NCI-H146 (cell line): ENCODE data around the gene SLC25A23.
"Not testable (repeated sequence)": the region's sequence is repeated elsewhere in the genome, so short reads cannot be mapped to it uniquely, and the experiment has no call there.

Experiments
- DNase-seq: peaks from one replicate; lab custom pipeline; 2025; lab: John Stamatoyannopoulos, UW

SLC25A23 gene

DNA sequence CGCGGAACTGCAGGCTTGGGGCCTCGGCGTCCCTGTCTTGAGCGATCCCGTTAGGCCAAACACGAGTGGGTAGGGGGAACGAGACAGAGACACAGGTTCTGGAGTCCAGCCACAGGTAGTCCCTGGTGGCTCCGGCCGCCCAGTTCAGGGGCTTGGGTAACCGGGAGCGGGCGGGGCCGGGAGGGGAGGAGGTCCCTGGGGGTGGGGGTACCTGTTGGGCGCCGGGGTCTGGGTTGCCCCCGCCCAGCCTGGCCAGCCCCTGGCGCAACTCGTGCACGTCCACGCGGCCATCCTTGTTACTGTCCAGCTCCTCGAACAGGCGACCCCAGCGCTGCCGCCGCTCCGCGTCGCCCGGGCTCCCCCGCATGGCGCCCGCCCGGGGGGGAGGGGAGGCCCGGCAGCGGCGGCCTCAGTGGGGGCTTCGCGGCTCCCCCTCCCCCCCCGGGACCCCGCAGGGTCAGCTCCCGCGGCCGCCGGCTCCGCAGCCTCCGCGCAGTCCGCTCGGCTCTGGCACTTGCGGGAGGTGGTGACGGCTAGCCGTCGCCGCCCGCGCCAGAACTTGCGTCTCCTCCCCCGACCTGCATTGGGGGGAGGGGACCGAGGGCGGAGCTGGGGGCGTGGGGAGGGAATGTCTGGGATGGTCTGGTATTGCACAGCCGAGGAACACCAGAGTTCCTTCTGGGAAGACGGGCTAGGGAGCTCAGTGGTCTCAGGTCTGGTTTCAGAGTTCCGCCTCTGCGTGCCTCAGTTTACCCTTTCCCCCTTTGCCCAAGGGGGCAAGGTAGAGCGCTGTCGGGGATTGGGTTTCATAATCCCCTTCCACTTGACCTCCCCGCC, at the start of gene SLC25A23:
TSS of gene SLC25A23 (minus strand) at position 531 of the 837 bp plus-strand sequence. CDS start at position 367, 164 bp downstream.
- DNase-seq = peak; percentile 67

- DNase-seq = not testable (repeated sequence)
Measured at GRCh38 chr19:6508028-6508771, 48.6 kb upstream of the SLC25A23 start.

DNA sequence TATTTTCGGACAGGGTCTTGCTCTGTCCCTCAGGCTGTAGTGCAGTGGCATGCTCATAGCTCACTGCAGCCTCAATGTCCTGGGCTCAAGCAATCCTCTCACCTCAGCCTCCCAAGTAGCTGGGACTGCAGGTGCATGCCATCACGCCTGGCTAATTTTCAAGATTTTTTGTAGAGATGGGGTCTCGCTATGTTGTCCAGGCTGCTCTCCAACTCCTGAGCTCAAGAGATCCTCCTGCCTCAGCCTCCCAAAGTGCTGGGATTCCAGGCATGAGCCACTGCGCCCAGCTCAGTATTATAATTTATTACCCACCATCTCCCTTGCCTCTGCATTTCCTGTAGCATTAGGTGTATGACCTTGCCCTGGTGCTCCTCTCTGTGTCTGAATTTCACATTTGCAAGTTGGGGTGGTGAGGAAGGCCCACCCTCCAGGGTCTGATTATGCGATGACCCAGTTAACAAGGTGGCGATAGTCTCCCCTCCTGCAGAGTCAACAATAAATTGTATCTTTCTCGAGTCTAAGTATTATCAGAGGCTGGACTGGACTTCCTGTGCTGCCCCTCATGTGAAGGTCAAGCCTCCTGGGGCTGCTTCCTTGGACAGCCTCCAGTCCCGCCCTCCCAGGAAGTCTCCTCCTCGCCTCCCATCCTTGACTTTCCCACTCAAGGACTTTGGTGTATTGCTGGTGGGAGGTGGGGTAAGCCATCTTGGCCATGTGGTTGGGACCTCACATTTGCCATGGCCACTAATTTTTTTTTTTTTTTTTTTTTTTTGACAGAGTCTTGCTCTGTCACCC, 44.0 kb upstream of the SLC25A23 start:
- DNase-seq = no peak

GRCh38 chr19:6501740-6502648, 42.4 kb upstream of the SLC25A23 start, which contains the start of gene TUBB4A:
Gene TUBB4A, minus strand, starts transcription at chr19:6502309. Its CDS starts 97 bp downstream, at chr19:6502212.
- no peak for DNase-seq

DNA sequence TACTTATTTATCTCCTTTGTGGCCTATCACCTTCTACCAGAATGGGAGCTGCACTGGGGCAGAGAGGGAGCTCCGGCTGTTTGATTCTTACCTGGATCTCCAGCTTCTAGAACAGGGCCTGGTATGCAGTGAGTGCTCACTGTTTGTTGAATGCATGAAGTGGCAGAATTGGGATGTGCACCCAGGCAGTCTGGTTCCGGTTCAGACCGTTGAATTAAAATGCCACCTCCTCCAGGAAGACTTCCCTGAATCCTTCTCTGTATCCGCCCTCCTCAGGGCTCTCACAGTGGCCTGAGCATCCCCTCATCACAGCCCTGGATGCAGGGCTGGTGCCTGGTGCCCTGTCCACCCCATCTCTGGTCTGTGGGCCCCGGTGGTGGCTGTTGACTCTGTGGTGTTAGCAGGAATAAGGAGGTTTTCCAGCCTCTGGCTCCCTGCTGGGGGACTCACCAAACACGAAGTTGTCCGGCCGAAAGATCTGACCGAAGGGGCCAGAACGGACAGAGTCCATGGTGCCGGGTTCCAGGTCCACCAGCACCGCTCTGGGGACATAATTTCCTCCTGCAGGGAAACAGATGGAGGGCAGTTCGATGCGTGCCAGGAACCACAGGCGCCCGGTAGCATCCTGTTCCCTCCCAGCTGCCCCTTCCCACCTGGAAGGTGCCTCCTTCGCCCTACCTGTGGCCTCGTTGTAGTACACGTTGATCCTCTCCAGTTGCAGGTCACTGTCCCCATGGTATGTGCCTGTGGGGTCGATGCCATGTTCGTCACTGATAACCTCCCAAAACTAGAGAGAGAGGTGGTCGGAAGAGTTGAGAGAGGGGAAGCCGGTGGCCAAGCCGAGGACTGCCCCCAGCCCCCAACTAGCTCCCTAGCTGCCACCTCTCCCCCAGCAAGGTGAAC, 41.5 kb upstream of the SLC25A23 start:
- DNase-seq = no peak

- no peak for DNase-seq
Measured at GRCh38 chr19:6499052-6499790, 39.6 kb upstream of the SLC25A23 start.

DNA sequence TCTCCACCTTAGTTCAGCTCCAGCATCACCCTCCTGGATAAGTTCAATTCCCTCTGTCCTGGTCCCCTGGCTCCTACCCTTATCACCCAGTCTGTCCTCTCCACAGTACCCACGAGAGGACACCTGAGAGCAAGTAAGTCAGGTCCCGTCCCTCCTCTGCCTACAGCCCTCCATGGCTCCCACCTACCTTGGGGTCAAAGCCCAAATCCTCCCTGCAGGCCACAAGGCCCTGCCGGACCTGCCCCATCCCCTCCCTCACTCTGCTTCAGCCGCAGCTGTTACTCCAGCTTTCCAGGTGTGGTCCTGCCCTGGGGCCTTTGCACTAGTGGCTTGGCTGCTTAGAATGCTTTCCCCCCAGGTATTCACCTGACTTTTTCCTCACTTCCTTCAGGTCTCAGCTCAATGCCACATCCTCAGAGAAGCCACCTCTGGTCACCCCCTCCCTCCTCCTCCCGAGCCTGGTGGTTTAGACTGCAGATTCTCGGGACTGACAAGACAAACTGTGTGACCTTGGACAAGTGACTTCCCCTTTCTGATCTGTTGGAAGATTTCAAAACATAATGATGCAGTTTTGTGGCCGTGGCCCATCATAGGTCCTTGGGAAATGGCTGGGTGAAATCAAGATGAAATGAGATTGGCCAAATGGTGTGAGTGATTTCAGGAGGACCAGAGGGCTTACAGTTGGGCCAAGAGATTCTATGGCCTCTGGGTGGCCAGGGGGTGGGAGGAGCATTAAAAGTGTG, 38.9 kb upstream of the SLC25A23 start:
- DNase-seq = no peak

DNA sequence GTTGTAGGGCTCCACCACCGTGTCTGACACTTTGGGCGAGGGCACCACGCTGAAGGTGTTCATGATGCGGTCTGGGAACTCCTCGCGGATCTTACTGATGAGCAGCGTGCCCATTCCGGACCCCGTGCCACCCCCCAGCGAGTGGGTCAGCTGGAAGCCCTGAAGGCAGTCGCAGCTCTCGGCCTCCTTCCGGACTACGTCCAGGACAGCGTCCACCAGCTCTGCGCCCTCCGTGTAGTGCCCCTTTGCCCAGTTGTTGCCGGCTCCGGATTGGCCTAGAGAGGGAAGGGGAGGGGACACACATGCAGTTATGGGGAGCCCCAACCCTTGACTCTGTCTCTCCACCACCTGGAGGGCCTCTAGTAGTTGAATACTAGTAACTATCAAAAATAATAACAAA, 36.4 kb upstream of the SLC25A23 start:
- DNase-seq = no peak

DNA sequence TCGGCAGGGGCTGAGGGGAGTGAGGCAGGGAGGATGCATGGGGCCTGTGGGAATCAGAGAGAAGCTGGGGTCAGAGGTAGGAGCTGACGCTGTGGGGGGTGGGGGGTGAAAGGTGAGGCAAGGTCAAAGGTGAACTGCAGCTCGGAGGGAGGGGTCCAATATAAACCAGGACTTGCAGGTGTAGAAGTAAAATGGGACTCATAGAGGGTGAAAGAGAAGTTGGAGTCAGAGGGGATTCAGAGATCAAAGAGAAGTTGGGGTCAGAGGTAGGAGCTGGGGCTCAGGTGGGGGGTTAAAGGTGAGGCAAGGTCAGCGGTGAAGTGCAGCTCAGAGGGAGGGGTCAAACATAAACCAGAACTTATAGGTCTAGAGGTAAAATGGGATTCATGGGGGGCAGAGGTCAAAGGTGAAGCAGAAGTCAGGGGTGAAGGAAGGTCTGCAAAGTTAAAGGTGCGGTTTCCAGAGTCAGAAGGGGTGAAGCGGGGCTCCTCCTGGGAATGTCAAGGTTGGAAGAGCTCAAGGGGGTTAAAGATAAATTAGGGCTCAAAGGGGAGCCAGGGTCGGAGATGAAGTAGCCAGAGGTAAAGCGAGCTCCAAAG, 34.9 kb upstream of the SLC25A23 start:
- no peak for DNase-seq

DNA sequence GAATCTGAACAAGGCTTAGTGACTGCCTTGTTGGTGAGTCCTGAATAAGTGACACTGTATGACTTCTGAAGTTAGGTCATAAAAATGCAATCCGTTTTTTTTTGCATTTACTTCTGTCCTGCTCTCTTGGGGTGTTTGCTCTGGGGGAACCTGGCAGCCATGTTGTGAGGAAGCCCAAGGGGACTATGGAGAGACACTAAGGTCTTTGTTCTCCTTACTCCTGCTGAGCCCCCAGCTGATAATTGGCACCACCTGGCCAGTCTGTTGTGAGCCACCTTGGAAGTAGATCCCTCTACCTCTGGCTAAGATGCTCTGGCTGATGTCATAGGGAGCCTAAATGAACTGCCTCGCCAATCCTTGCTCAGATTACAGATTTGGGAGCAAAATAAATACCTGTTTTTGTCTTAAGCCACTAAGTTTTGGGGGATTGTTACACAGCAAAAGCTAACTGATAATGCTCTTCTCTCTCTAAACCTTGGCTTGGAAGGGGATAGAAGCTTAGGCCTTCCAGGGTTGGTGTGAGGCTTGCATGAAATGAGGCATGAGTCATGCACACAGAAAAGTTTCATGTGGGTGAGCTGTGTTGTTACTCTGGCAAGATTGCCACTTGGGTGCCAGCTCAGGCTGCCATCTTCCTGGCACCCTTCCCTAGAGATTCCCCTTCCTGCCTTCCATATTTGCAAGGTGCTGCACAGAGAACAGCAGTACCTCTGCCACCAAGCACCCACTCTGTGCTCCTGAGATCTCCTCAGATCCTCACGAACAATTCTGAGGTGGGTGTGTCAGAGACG, 32.4 kb upstream of the SLC25A23 start:
- DNase-seq = no peak

DNA sequence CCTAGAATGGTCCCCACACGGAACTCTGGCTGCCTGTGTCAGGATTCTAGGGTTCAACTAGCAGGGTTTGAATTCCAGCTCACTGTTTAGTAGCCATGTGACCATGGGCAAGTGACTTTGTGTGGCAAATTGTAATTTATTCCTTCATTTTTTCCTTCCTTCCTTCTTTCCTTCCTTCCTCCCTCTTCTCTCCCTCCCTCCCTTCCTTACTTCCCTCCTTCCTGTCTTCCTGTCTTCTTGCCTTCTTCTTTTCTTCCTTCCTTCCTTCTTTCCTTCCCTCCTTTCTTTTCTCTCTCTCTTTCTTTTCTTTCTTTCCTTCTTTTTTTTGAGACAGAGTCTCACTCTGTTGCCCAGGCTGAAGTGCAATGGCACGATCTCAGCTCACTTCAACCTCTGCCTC, 30.5 kb upstream of the SLC25A23 start:
- DNase-seq = no peak

- no peak for DNase-seq
Measured at GRCh38 chr19:6489278-6490061, 29.9 kb upstream of the SLC25A23 start.

DNA sequence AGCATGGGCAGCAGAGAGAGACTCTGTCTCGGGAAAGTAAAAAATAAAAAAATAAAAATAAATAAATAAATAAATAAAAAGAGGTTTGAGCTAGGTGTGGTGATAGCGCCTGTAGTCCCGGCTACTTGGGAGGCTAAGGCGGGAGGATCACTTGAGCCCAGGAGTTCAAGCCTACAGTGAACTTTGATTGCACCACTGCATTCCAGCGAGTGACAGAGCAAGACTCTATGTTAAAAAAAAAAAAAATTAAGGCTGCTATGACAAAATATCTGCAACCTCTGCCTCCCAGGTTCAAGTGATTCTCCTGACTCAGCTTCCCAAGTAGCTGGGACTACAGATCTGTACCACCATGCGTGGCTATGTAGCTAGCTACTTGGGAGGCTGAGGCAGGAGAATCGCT, 25.2 kb upstream of the SLC25A23 start:
- no peak for DNase-seq

DNA sequence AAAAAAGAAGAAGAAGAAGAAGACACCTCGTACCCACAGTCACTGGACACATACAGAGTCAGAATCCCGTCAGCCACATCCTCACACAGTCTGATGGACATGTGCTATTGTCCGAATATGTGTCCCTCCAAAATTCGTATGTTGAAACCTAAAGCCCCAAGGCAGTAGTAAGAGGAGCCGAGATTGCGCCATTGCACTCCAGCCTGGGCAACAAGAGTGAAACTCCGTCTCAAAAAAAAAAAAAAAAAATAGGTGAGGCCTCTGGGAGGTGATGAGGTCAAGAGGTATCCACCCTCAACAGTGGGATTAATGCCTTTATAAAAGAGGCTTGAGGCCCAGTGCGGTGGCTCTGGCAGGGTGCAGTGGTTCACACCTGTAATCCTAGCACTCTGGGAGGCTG, 24.6 kb upstream of the SLC25A23 start:
- no peak for DNase-seq

GRCh38 chr19:6483235-6483634, 23.6 kb upstream of the SLC25A23 start:
- no peak for DNase-seq

DNA sequence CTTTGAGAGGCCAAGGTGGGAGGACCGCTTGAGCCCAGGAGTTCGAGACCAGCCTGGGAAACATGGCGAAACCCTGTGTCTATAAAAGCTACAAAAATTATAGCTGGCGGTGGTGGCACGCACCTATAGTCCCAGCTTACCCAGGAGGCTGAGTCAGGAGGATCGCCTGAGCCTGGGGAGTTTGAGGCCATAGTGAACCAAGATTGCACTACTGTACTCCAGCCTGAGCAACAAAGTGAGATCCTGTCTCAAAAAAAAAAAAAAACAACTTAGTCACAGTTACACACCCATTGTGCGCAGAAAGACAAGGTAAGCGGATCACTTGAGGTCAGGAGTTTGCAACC, 22.7 kb upstream of the SLC25A23 start:
- DNase-seq = no peak
